GM18519 (cell line): ENCODE data around the gene STXBP6.

ENCODE experiments used
- ATAC-seq: cut with Tn5 transposase; IDR thresholded peaks from one replicate; pipeline ENCODE4 v1.9.1; 2021; ENCODE audit warnings: mild to moderate bottlenecking, moderate library complexity; ENCODE audit not compliant: unreplicated experiment, low FRiP score

STXBP6 gene

DNA sequence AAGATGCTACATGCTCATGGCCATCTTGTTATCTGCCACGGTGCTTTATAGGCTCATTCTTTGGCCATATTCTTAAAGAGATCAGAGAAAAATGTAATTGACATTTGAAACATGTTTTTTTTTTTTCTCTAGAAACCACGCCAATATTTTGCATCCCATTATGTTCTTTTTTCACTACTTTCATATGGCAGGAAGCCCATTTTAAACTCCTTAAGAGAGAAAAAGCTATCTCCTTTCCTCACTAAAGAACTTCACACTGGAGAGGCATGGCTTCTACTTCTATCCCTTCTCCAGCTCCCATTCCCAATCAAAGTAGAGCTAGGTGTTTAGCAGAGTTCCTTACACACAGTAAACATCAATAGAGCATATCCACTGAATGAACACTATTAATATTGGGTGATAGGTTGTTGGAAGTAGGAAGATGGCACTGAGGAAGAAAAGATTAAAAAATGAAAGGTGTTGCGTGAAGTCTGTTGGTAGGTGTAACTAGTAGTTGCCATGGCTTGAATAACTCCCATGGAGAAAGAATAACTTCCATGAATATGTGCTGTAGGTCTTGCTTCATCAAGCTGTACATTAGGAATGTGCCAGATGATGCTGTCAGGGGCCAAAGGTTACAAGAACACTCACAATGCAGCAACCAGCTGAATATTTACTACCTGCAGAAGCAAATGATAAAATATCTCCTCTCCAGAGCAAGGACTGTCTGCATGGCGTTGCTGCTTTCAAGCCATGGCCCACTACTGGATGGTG is 178.8 kb downstream of the STXBP6 start:
- ATAC-seq, result no peak

DNA sequence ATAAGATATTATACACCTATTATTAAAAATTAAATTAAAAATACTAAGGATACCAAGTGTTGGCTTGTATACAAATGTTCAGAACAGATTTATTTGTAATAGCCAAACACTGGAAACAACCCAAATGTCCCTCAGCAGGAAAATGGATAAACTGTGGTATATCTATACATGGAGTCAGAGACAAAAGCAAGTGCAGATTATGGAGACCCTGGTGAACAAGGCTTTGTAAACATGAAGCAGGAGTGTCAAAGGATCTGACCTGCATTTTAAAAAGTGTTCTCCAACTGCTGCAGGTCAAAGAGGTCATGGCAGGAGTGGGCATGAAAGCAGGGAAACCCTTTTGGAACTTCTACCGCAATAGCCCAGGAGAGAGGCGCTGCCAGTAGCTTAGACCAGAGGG is 181.6 kb downstream of the STXBP6 start:
- no peak for ATAC-seq

DNA sequence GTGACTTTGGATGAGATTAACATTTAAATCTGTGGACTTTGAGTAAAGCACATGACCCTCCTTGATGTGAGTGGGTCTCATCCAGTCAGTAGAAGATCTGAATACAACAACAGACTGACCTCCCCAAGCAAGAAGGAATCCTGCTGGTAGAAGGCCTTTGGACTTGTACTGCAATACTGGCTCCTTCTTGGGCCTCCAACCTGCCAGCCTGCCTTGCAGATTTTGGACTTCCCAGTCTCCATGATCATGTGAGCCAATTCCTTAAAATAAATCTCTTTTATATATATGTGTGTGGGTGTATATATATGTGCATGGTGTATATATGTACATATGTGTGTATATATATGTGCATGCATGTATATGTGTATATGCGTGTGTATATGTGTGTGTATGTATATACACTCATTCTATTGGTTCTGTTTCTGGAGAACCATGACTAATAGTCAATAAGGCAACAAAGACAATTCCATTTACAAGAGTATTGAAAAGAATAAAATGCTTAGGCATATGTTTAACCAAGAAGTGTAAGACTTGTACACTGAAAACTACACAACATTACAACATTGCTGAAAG is 183.8 kb downstream of the STXBP6 start:
- ATAC-seq, result no peak

DNA sequence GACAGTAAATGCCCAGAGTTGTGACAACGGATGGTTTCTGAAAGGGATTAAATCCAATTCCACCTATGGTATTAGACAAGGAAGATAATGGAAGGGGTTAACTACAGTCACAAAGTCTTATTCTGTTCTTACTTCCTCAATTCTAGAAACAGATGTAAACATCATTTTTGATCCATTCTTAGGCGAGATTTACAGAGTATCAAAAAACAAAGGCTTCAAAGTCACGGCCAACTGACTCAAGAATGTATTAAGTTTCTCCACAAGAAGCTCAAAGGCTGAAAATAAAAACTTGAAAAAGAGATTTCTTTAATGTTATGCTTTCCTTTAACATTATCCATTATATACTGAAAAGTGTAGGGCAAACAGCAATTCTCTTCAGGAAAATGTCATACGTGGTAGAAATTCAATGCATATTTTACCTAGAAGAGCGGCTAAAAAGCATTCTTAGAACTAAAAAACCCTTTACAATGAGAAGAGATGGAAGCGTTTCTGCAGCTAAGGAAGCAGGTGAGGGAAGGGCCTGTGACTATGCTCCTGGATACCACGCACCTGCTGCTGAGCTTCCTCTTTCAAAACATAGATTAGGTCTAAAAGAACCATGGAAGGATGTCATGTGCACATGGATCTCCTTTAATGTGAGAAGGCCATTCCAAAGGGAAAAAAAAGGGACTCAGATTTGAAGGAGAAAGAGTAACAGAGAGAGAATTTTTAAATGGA is 185.8 kb downstream of the STXBP6 start:
- ATAC-seq, result no peak

DNA sequence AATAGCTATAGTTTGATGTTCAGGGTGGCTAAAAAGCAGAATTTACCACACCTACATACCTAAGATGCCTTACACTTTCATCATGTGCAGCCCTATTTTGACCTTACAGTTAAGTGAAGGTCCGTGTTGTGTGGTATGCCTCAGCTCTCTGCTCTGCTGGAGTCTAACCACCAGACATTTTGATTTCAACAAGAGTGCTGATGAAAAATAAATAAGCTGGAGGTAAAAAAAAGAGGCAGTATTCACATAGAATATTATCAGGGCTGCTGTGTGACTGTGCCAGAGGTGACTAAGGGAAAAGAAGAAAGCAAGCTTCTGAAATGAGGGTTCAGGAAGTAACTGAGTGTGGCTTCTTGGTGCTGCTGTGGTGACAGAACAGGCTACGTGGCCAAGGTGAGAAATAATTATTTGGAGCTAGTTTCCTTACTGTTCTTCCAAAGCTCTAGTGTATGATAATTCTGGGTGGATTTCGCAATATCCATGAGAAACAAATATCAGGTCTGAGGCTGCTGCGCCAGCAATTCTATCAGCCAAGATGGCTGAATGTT is 188.8 kb downstream of the STXBP6 start:
- no peak for ATAC-seq

DNA sequence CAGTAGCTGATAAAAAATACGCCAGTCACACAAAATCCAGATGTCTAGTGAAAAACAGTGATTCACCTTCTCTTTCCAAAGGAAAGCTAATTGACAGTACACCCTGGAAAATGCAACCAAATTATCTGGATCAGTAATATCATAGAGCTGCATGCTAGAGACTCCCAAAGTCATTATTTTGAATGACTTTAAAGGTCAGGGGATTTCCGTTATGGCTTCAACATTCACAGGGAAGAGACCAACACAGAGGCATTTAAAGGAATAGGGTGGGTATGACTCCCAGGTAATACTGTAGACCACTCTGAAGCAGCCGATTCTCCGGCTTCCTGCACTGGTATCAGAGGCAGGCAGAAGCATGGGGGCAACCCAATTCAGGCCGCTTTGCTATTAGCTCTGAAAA is 190.4 kb downstream of the STXBP6 start:
- ATAC-seq, result no peak

DNA sequence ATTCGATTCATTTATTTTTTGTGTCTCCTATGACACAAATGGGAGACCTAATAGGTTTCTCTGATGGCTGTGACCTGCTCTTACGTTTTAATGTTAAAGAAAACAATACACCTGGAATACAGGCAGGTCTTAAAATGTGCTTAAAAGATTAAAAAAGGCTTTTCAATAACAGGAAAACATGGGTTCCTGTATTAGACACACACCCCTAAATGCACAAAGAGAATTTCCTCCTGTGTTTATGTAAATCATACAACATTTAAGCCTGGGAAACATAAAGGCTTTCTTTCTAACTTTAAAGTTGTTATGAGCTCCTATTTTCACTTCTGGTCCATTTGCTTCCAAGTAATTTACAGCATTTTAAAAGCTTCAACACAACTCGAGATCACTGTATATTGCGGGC is 191.3 kb downstream of the STXBP6 start:
- no peak for ATAC-seq

DNA sequence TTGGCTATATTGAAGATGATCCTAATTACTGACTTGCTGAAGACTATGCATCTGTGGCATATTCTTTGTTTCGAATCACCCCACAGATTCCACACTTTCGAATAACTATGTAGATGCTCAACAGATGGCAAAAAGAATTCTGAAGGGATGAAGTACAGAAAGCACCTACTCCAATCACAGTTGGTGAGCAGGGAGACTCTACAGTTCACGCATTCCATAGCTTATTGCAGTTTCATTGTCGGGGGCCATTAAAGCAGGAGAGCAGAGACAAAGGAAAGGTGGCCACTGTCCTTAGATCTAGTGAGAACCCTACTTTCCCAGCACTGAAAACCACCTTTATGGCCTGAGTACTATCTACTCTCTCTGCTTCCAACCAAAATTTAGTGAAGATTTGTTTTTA is 191.9 kb downstream of the STXBP6 start:
- no peak for ATAC-seq

DNA sequence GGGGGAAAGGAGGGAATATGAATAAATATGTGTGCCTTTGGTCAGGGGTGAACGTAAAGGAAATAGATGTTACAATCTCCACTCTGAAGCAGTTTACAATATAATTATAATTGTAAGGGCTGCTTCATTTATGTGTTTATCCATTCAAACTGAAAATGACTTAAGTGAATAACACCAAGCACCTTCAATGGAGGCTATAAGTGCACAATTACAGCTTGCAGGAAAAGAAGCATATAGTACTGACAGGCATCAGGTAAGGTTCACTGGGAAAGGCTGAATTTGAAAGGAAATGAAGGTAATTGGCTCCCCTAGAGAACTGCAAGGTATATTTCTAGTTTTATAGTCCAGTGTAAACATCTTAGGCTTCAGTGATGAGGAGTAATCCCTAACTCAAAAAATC is 192.7 kb downstream of the STXBP6 start:
- ATAC-seq, result no peak

DNA sequence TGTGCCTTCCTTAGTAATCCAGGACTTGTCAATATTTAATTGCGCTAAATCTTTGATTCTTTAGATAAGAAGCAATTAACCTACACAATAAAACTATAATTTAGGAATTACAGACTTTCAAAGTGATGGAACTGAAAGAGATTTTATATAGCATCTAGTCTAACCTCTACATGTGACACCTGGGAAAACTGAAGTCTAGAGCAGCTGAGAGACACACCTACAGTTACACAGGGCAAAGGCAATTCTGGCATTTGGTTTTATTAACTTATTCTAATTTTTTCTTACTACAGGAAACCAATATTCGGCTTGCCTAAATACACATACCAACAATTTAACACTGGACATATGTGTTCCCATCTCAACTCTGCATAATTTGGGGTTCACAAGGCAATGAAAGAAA is 196.5 kb downstream of the STXBP6 start:
- no peak for ATAC-seq

DNA sequence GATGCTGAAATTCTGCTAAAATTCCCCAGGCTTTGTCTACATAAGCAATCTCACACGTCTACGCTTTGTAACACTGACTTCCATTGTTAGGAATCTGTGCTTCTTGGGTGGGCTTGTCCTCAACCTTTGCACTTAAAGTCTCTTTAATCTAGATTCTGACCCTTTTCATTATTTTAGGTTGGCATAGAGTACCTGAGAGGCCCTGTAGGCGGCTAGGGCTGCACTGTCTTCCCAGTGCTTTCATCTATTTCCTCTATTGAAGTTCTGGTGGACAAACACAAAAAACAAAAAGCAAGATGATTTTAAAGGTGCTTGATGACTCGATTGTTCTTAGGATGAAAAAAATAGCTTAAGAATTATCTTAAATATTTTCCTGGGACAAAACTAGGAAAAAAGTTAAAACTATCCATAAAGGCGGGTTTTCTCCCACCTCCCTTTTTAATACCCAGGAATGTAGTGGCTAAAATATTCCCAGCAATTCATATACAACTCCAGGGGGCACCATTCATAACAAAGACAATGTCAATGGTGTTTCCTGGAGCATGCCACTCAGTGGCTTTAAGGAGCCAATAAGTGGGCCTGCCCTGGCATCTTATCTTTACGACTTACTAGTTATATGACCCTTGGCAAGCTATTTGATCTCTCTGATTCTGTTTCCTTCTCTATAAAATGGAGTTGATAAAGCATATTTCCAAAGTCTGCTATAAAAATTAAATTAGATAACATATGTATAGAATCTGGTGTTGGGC is 197.5 kb downstream of the STXBP6 start:
- no peak for ATAC-seq

DNA sequence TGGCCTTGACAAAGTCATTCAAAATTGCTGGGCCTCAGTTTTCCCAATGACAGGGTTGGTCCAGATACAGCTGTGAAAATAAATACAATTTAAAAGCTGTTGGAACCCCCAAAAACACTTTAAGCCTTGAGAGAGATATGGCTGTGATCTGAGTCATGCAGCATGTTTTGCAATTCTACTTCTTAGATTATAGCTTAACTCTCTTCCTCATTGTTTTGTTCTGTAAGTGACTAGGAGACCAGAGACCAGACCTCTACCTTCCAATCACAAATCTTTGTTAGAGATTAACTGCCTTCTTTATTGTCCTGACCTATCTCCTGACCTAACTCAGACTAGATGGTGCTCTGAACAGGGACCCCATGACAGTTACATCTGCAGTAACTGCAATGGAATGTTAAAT is 198.1 kb downstream of the STXBP6 start:
- no peak for ATAC-seq

DNA sequence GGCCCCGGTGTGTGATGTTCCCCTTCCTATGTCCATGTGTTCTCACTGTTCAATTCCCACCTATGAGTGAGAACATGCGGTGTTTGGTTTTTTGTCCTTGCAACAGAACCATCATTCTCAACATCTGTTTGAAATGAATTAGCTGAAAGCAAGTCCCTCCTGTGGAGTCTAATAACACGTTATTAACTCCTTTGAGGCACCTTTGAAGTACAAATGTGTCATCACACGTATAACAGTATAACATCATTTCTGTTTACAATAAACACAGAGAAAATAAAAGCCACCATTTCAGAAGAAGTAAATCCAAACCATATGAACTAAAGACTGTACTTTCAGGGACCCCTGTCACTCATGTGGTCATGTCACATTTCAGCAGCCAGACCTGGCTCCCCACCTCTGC is 198.5 kb downstream of the STXBP6 start:
- ATAC-seq, result no peak

DNA sequence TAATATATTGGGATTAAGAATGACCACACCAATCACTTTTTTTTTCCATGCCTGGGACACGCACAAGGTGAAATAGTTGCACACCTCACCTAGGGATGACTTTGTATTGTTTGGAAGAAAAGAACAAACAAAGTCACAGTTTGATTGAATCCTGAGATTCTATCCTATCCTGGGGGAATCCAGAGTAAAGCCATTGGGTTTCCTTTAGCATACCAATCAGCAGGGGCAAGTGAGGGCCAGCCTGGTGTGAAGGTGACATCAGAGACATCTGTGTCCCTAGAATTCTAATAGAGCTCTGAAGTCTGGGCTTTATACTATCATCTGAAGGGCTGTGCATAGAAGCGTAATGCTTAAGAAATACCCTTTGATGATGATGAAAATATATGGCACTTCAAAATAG is 199.9 kb downstream of the STXBP6 start:
- ATAC-seq, result no peak

DNA sequence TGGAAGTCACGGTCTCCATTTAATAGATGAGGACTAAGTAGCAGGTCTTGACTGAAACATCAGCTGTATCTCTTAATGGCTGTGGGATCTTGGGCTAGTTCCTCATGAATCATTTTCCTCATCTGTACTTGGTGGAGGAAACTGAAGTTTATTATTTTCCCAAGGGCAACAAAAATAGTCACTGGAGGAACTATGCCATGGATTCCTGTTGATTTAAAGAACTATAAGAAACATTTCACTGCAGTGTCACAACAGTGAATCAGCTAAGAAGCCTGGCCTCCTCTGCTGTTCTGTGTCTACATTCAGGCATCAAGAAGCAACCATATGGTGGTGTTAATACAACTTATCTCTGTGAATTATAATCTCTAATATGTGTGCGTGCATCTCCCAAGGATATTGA is 200.5 kb downstream of the STXBP6 start:
- ATAC-seq, result no peak

DNA sequence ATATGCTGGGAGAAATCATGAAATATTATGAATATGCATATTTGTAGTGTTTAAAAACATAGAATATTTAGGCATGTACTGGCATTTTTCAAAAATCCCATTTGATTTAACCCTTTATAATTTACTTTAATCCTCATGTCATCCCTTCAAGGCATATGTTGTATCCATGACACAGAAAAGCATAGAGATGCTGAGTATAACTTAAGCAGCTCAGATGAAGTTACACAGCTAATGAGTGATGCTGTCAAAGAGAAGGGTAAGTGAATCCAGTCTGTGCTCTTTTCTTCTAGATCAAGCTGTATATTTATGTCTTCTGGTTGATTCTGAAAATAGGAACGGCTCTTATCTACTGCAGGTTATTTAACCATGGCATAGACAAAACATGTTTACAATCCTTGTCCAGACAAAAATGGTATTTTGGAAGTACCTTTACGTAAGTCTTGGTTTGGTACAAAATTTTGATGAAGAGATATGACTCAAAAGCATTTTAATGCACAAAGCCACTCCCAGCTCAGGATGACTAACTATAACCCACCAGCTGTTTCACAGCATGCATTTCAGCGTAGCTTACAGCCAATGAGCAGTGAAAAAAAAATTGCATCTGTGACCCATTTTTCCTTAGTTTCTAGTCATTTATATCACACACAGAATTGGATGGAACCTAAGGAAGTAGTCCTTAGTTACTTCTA is 201.7 kb downstream of the STXBP6 start:
- no peak for ATAC-seq

DNA sequence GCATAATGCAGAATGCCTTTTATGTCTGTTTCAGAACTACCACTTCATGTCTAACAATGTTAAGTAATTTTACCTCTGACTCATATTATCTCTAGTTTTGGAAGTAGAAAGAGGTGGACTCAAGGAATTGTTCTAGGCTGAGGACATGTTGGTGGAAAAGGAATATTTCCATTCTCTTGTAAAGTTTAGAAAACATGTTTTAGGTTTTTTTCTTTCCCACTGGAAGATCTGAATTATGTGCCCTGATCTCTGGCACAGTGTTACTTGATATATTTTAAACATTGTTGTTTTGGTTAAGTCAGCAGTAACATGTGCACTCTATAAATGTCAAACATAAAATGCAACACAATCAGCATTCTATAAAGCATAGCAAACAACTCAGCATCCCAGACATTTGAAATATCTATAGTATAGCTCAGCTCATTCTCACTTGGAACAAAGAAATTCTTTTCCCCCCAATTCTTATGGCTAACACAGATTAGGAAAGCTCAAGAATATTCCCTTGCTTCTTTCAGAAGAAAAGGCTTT is 202.3 kb downstream of the STXBP6 start:
- ATAC-seq, result no peak

DNA sequence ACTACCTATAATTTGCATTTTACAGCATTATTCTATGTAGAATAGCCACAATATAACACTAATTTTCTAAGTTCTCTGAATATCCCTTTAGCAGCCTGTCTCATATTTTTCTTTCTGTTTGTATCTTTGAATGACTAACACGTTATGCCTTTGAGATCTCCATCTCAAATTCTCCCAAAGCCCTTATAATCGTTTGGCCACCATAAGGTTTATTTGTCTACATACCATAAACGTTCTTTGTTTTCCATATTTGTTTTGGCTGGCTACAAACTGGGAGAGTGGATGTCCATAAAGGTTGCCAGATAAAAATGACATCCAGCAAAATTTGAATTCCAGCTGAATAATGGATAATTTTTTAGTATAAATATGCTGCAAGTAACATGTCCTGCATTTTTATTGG is 203.7 kb downstream of the STXBP6 start:
- ATAC-seq, result no peak

DNA sequence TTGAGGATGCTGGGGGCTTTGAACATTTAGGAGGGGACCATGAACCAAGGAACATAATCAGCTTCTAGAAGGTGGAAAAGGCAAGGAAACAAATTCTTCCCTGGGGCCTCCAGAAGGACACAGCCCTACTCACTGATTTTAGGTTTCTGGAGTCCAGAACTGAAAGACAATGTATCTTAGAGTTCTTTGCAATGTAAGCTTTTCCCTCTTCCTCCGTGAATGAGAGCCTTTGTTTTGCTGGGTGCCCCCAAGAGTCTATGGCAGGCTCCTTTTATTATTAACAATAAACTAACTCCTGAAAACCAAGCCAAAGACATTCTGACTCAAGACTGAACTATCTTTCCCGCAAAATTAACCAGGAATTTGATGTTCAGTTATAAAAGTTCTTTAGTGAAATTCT is 204.1 kb downstream of the STXBP6 start:
- no peak for ATAC-seq

DNA sequence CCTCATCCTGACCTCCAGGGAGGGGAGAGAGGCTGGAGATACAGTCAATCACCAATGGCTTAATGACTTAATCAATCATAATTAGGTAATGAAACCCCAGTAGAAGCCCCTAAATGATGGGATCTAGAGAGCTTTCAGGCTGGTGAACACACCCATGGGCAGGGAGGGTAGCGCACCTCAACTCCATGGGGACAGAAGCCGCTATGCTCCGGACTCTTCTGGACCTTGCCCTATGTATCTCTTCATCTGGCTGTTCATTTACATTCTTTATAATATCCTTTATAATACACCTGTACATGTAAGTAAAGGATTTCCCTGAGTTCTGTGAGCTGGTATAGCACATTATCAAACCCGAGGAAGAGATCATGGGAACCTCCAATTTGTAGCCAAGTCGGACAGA is 205.9 kb downstream of the STXBP6 start:
- no peak for ATAC-seq
